ENCODE measurements around the gene EVA1B. TPM values are rescaled to one million over a fixed set of nuclear protein-coding genes. Genes with fewer than 3 reads are reported as not detected.

EVA1B gene
- total and polyA plus RNA-seq, 8 donors, result 8.3 to 67.2 (median 29.8) TPM; not detected in 1

- peak overlapping the region in 1 of 5 donors; percentile 75 for H3K27ac ChIP-seq
- H3K27me3 ChIP-seq, result no peaks in the 10 kb centered on the region
- H3K4me3 ChIP-seq, result no peak overlapping the region
- no peaks in the 10 kb centered on the region for H3K9me3 ChIP-seq
- TF ChIP-seq POLR2AphosphoS5 (IDR thresholded peaks at IDR 0.05), result no peak
- TF ChIP-seq CTCF (IDR thresholded peaks at IDR 0.05), result no peak
- no peak for TF ChIP-seq EP300 (IDR thresholded peaks at IDR 0.05)
- no peak for TF ChIP-seq POLR2A (IDR thresholded peaks at IDR 0.05)
- peaks cover 22 to 70% (median 53%) of the 10 kb centered on the region in 4 donors for H3K4me1 ChIP-seq
- no peak for DNase-seq
- intact Hi-C loops (cut with DNase I; ENCODE audit: low total_unique reads), result no loop called here
- H3K36me3 ChIP-seq, result peaks cover 9 to 29% (median 18%) of the 10 kb centered on the region in 4 donors
- WGBS, 5 donors, result 88 to 92% (median 90%) methylated on average over 4 of the region's 4 CpGs
These were observed 44.4 kb upstream of the EVA1B start for GRCh38 chr1:36367798-36368197.

- intact Hi-C loops (cut with DNase I; ENCODE audit: low total_unique reads), result no loop called here
- peaks cover 16 to 37% (median 25%) of the 10 kb centered on the region in 4 donors for H3K36me3 ChIP-seq
- H3K4me1 ChIP-seq, result peaks cover 20 to 63% (median 47%) of the 10 kb centered on the region in 4 donors
- no peak overlapping the region for H3K4me3 ChIP-seq
- H3K9me3 ChIP-seq, result no peaks in the 10 kb centered on the region
- peak overlapping the region in 2 of 5 donors; percentile 75 for H3K27ac ChIP-seq
- 63 to 90% (median 83%) methylated on average over 5 of the region's 5 CpGs for WGBS, 5 donors
- TF ChIP-seq EP300 (IDR thresholded peaks at IDR 0.05), result no peak
- no peak for TF ChIP-seq POLR2A (IDR thresholded peaks at IDR 0.05)
- no peak for TF ChIP-seq CTCF (IDR thresholded peaks at IDR 0.05)
- peak in 1 of 2 donors; percentile 43 for DNase-seq
- no peaks in the 10 kb centered on the region for H3K27me3 ChIP-seq
These were observed 43.6 kb upstream of the EVA1B start for GRCh38 chr1:36367066-36367465.

GRCh38 chr1:36366091-36366661 is 42.7 kb upstream of the EVA1B start:
- WGBS, 5 donors, result 55 to 78% (median 65%) methylated on average over 18 of the region's 18 CpGs
- no peaks in the 10 kb centered on the region for H3K27me3 ChIP-seq
- H3K36me3 ChIP-seq, result peaks cover 17 to 45% (median 34%) of the 10 kb centered on the region in 4 donors
- H3K27ac ChIP-seq, result peak overlapping the region in 4 of 5 donors; percentile 46 to 75 (median 61)
- H3K9me3 ChIP-seq, result no peaks in the 10 kb centered on the region
- intact Hi-C loops (cut with DNase I; ENCODE audit: low total_unique reads), result no loop called here
- no peak overlapping the region for H3K4me3 ChIP-seq
- peaks cover 11 to 54% (median 43%) of the 10 kb centered on the region in 4 donors for H3K4me1 ChIP-seq
- no peak for TF ChIP-seq POLR2AphosphoS5 (IDR thresholded peaks at IDR 0.05)
- no peak for TF ChIP-seq CTCF (IDR thresholded peaks at IDR 0.05)
- no peak for TF ChIP-seq EP300 (IDR thresholded peaks at IDR 0.05)
- no peak for TF ChIP-seq POLR2A (IDR thresholded peaks at IDR 0.05)
- peak in 1 of 2 donors; percentile 90 for DNase-seq

GRCh38 chr1:36365381-36365780 is 41.9 kb upstream of the EVA1B start:
- H3K27ac ChIP-seq, result peak overlapping the region in 3 of 5 donors; percentile 46 to 75 (median 75)
- intact Hi-C loops (cut with DNase I; ENCODE audit: low total_unique reads), result no loop called here
- H3K27me3 ChIP-seq, result no peaks in the 10 kb centered on the region
- 50 to 93% (median 78%) methylated on average over 1 of the region's 1 CpG for WGBS, 5 donors
- H3K4me1 ChIP-seq, result peaks cover 11 to 49% (median 41%) of the 10 kb centered on the region in 4 donors
- no peak overlapping the region for H3K4me3 ChIP-seq
- H3K9me3 ChIP-seq, result no peaks in the 10 kb centered on the region
- TF ChIP-seq EP300 (IDR thresholded peaks at IDR 0.05) (no peak), POLR2A (IDR thresholded peaks at IDR 0.05) (no peak), CTCF (IDR thresholded peaks at IDR 0.05) (no peak), POLR2AphosphoS5 (IDR thresholded peaks at IDR 0.05) (no peak)
- peak in 1 of 2 donors; percentile 42 for DNase-seq
- peaks cover 17 to 52% (median 39%) of the 10 kb centered on the region in 4 donors for H3K36me3 ChIP-seq

Measured in stomach (tissue), 9 donors.